HK-2 (cell line): ENCODE measurements around the gene HNRNPH3.
"Not testable (repeated sequence)": the region's sequence is repeated elsewhere in the genome, so short reads cannot be mapped to it uniquely, and the experiment has no call there.

Experiments used
- DNase-seq: peaks from one replicate; pipeline ENCODE4 v3.0.0-alpha.2; 2018; ENCODE audit not compliant: unreplicated experiment

HNRNPH3 gene

DNA sequence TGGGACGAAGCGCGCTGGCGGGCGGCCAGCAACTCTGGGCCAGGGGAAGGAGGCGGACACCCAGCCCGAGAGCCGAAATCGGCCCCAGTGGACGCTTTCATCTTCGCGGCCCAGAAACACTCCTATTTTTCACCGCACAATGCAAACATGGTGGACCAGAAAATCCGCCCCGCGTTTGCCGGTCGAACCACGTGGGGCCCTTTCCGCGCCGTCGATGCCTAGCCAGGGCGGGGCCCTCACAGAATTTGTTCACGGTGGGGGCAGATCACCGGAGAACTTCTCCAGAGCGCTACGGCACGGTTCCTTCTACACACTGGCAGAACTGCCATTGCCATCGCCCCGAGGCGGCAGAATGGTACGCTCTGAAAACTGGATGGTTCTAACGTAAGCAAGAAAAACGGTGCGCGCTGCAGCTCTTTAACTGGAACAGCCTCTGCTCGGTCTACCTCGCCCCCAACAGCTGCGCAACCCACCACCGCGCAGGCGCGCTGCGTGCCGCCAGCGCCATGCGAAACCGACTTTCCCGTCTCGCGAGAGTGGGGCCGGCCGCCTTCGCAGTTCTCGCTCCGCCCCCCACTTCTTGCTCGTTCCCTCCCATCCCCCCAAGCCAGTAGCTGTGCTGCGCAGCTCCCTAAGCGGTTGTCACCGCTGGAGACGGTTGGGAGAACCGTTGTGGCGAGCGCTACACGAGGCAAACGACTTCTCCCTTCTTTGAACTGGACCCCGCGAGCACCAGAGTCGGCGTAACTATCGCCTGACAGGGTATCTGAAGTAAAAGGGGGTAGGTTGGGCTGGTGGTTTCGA is at the start of gene HNRNPH3:
Gene HNRNPH3 (plus strand): TSS at position 610 of the 804 bp plus-strand sequence. CDS start 5,158 bp downstream, outside the sequence.
- peak; percentile 99 for DNase-seq

DNA sequence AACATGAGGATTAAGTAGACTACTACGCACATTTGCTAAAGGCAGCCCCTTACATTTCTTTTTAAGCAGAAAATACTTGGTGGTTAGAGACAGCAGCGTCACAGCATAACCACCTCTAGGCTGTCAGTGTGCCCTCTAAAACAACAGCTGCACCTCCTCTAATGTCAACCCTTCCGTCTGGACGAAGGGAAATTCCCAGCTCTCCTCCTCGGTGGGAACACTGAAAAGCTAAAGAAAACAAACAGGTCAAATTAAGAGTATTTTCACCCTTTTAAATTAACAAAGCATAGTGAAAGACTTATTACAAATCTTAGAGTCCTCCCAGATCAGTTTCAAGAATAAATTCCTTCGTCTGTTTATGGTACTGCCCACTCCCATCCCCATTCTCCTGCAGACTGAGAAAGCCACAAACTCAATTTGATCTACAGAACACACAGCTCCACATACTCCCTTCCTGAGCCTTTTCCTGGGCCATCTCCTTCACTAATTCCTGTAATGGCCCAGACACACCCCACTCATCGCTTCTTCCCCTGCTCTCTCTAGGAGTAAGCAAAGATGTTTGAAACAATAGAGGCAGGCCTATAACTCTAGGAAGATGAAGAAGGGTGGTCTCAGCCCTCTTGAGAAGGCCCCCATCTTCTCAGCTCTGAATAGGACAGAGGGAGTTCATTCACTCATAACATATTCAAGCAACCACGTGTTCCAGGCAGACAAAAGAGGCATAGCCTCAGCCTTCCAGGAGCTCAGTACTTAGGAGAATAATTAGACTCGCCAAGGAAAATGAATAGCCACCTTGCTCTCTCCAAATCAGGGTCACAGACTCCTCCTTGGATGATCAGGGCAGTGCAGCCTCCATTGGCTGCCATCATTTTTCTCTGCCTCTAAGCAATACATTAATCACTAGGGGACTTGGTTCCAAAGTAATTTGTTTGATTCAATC is 47.5 kb upstream of the HNRNPH3 start:
- DNase-seq, result no peak

DNA sequence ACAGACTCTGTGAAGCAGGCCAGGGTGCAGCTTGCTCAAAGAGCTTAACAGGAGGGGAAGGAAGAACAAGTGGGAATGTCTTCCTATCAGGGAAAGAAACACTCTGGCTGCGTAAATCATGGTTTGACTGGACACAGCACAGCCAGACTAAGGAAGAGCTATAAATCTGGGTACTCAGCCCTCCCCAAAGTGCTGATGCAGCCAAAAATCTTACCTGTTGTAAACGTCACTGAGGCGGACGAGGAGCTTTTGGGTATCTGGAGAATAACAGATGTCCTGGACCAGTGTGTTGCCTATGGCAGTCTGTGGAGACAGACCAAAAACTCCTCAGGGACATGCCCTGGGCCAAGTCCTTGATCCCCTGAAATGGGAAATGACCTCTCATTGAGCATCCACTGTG is 43.1 kb upstream of the HNRNPH3 start:
- DNase-seq, result no peak

- no peak for DNase-seq
Observed at GRCh38 chr10:68290736-68291135, 41.1 kb upstream of the HNRNPH3 start.

DNA sequence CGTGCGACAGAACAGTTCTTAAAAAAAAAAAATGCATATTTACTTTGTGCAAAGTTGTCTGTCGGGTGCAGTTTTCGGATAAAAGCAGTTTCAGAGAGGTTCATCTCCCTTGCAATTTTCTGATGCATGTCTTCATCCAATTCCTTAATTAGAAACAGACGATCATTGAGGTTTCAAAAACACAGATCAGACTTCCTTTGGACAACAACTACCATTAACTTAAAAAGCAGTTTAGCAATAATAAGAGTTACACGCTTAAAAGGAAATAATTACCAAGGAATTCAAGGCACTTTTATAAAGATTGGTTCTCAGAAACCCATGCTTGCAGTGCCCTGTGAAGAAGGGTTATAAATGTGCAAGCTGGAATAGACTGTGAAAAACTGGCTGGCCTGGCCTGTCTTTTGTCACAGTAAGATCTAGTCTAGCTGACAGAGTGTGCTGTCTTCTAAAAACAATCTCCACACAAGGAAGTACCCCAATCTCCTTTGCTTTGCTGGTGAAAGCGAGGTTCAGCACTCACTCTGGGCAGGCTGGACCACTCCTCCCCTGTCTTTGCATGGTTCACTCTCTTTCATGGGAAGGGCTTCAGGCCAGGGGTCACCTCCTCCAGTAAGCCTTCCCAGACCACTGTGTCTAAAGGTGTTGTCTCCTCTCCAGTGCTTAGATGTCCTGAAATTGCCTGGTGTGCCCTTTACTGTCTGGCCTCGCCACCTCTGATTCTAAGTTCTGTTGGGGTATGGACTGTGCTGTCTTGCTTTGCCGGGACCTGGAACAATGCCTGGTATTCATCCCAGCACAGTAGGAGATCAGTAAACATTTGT is 34.8 kb upstream of the HNRNPH3 start:
- no peak for DNase-seq

DNA sequence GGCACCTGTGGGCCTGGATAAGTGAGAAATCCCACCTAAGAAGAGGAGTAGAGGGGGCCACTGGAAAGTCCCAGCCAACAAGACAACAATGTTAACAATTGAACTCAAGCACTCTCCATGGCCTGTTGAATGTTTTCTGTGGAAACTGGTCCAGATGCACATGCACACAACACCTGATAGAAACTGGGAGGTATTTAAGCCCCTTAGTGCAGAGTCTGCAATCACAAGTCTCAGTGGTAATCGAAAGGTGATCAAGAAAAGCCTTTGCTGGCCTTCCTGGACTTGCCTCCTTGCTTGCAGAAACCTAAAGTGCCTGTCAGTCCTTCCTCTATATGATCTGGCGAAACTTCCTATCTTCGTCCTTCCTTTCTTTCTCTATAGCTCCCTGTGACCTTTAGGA is 30.6 kb upstream of the HNRNPH3 start:
- no peak for DNase-seq

DNA sequence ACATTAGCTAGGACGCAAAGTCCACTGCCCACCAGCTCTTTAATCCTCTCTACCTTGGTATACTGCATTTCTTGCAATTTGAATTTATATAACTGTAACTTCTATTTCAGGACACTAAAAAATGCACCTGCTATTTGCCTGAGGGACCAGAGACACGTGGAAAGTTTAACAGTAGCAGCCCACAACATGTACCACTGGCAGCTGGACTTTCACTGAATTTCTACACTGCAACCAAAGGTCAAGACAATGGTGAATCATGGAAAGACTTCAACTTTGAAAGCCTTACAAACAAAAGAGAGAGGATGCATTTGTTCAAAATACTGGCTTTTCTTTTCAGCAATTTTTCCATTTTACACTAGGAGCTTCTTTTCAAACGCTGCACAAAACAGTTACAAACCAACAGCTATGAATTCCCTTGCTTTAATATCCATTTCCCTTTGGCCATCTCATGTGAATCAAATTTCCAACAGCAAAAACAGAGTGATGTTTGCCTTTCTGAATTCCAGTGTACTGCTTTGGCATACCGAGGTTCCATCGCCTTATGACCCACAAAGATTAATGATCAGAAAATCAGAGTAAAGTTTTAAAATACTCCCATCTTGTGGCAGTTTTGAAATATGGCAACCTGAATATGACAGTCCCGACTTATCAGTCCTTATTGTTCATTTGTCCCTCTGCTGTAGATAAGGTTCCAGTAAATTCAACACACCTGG is 29.9 kb upstream of the HNRNPH3 start:
- DNase-seq, result no peak

DNA sequence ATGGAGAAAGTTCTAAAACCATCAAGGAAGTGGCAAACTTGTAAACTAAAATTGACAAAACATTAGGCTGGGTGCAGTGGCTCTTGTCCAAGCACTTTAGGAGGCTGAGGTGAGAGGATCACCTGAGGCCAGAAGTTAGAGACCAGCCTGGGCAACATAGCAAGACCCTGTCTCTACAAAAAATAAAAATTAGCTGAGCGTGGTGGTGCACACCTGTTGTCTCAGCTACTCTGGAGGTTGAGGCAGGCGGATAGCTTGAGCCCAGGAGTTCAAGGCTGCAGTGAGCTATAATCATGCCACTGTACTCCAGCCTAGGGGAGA is 29.4 kb upstream of the HNRNPH3 start:
- no peak for DNase-seq

- DNase-seq, result no peak
Observed at GRCh38 chr10:68302871-68303270, 29.0 kb upstream of the HNRNPH3 start.

DNA sequence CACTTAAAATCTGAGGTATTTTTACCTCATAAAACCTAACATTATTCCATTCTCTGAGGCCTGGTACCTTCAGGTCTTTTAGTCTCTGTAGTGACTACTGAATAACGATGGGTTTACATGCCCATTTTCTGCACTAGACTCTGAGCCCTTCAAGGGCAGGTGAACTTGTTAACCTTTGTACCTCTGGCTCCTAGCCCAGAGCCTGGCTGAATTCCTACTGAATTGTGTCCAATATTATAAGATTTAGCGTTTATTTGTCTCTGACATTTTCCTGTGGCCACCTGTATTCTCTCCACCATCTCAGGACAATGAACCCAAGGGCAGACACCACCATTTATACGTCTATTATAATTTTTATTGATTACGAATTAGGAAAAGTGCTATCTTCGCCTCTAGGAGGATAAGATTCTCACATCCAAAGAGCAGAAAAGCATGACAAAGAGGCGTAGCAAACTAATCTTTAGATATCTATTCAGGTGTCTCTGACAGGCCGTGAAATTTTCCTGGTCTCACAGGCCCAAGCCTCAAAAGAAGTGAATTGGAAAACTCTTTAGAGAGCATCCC is 27.9 kb upstream of the HNRNPH3 start:
- DNase-seq, result no peak

DNA sequence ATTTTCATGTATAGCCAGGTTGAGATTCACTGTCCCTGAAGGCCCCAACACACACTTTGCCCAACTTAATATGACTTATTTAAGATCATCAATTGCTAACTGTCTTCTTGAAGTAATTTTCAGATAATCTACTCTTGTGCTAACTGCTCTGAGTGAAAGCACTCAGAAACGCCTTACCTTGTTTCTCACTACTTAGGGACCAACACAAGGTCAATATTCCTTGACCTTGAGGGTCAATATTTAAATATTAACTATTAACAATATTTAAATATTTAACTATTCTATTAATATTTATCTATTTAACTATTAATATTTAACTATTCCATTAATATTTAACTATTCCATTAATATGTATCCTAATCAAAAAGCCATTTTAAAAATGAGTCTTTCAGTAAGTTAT is 26.0 kb upstream of the HNRNPH3 start:
- DNase-seq, result no peak

GRCh38 chr10:68310531-68310930 is 21.3 kb upstream of the HNRNPH3 start:
- no peak for DNase-seq

DNA sequence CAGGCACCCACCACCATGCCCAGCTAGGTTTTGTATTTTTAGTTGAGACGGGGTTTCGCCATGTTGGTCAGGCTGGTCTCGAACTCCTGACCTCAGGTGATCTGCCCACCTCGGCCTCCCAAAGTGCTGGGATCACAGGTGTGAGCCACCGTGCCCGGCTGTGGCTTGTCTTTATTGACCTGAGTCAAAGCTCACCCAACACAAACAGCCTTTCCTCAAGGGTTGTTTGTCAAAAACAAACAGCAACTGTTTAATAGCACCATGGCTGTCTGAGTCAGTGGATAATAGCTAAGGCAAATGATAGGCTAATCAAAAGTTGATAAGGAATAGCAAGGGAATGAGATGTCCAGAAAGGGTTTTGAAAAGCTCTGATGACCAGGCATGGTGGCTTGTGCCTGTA is 16.9 kb upstream of the HNRNPH3 start:
- not testable (repeated sequence) for DNase-seq

GRCh38 chr10:68315582-68315981 is 16.3 kb upstream of the HNRNPH3 start:
- no peak for DNase-seq

GRCh38 chr10:68318331-68319059 is 13.4 kb upstream of the HNRNPH3 start:
- no peak for DNase-seq

DNA sequence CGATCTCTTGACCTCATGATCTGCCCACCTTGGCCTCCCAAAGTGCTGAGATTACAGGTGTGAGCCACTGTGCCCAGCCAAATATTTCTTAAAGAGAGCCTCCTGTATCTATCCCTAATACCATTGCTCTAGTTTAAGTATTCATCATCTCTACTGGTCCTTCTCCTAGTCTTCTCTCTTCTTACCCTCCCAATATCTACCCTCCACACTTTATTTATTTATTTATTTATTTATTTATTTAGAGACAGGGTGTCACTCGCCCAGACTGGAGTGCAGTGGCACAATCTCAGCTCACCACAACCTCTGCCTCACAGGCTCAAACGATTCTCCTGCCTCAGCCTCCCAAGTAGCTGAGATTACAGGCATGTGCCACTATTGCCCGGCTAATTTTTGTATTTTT is 7.5 kb upstream of the HNRNPH3 start:
- DNase-seq, result not testable (repeated sequence)

DNA sequence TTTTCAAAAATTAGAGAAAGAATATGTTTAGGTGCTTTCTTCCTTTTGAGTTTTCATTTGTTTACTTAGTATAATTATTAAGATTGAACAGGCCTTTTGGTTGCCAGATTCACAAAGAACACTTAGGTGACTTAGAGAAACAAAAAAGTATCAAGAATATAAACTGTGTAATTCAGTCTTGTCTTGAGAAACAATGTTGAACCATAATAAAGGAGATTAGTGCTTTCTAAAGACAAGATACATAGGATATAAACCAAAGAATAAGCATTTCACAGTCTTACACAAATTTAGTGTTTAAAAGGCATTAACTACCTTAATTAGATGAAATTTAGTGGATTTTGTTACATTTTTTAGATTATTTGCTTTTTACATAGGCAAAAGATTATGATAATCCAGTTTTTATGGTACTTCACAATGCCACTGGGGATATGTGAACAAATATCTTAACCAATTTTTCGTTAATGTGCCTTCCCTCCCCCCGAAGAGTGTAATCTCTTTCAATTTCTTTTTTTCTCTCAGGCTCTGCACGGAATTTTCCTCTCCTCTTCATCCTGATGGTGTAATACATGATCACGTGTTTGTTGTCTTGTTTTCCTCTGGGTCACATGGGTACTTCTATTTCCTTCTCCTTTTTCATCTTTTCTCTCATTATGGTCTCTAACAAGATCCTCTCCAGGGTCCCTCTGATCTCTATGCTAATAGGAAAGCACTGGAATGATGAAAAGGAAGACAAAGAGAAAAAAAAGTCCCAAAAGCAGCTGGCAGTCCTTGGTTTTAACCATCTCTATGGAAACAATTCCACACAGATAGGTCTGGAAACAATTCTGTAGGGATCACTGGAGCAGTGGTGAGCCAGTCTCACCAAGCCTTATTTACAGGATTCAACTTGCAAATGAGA is 3.7 kb upstream of the HNRNPH3 start:
- DNase-seq, result no peak

GRCh38 chr10:68329506-68329861 is 2.4 kb upstream of the HNRNPH3 start:
- no peak for DNase-seq

- DNase-seq, result peak; percentile 40
Observed at GRCh38 chr10:68330852-68331454, 911 bp upstream of the HNRNPH3 start.
